SK-N-SH (cell line): ENCODE results near the gene TSHZ3. TPM values are rescaled to one million over a fixed set of nuclear protein-coding genes. Genes with fewer than 3 reads are reported as not detected.

Experiments used
- CTCF ChIA-PET: fragments of 300-600, 350-600 bp; formaldehyde crosslinking; extraction: SDS; loops from one replicate; lab custom pipeline; 2021; lab: Yijun Ruan, JAX
- POLR2A ChIA-PET: fragments of 350-600 bp; sonication (Branson Sonifier 250); formaldehyde crosslinking; extraction: SDS; loops from one replicate; lab custom pipeline; 2020; ENCODE audit warnings: antibody characterized with exemption, inconsistent platforms; lab: Yijun Ruan, JAX
- DNase-seq: peaks from one replicate; pipeline ENCODE4 v3.0.0; 2012
- H2AFZ ChIP-seq: fragments of 200-600 bp; sonication (generic); 2 replicates; pipeline ENCODE4 v1.8.1; 2016; ENCODE audit warnings: antibody characterized with exemption, mild to moderate bottlenecking, low read depth
- H3F3A ChIP-seq: fragments of 200-600 bp; sonication (generic); replicated peaks from 2 replicates; pipeline ENCODE3; 2016; ENCODE audit warnings: antibody characterized with exemption, mild to moderate bottlenecking; ENCODE audit not compliant: insufficient read depth
- H3K27ac ChIP-seq, 2 experiments: fragments of 200-500 bp in 1 of 2; fragments of 200-600 bp in 1 of 2; sonication (Bioruptor generic) in 1 of 2; sonication (generic), shearing (Covaris generic) in 1 of 2; 2 replicates each; pipeline versions ENCODE4 v1.5.1 to v1.6.1; 2014 to 2016; ENCODE audit warnings: low read depth in 2 of 2, inconsistent platforms in 1 of 2, low read length in 1 of 2, mild to moderate bottlenecking in 1 of 2, mixed read lengths in 1 of 2
- H3K27me3 ChIP-seq: fragments of 200-600 bp; sonication (generic), shearing (Covaris generic); 2 replicates; pipeline ENCODE4 v1.6.1; 2016; ENCODE audit warnings: mixed run types; ENCODE audit not compliant: insufficient read depth
- H3K36me3 ChIP-seq, 2 experiments: fragments of 200-500 bp in 1 of 2; fragments of 200-600 bp in 1 of 2; sonication (Bioruptor generic) in 1 of 2; sonication (generic) in 1 of 2; replicated peaks in 1 of 2; 2 replicates each; pipeline versions ENCODE3 to v1.5.1; 2014 to 2016; ENCODE audit warnings: low read length in 1 of 2, mild to moderate bottlenecking in 1 of 2; ENCODE audit not compliant: insufficient read depth in 2 of 2, control insufficient read depth in 1 of 2
- H3K4me1 ChIP-seq, 2 experiments: fragments of 200-500 bp in 1 of 2; fragments of 200-600 bp in 1 of 2; sonication (Bioruptor generic) in 1 of 2; sonication (generic), shearing (Covaris generic) in 1 of 2; 2 replicates each; pipeline versions ENCODE4 v1.5.1 to v1.6.1; 2014 to 2016; ENCODE audit warnings: low read depth in 1 of 2, low read length in 1 of 2, mixed run types in 1 of 2; ENCODE audit not compliant: insufficient read depth in 2 of 2, control insufficient read depth in 1 of 2
- H3K4me2 ChIP-seq: fragments of 200-600 bp; sonication (generic), shearing (Covaris generic); 2 replicates; pipeline ENCODE4 v1.6.1; 2017; ENCODE audit warnings: mixed run types
- H3K4me3 ChIP-seq, 2 experiments: fragments of 200-500 bp in 1 of 2; fragments of 200-600 bp in 1 of 2; sonication (Bioruptor generic) in 1 of 2; sonication (generic), shearing (Covaris generic) in 1 of 2; 2 replicates each; pipeline versions ENCODE4 v1.5.1 to v1.8.1; 2014 to 2016; ENCODE audit warnings: low read depth in 2 of 2, inconsistent platforms in 1 of 2, low read length in 1 of 2, mild to moderate bottlenecking in 1 of 2, mixed read lengths in 1 of 2, moderate library complexity in 1 of 2
- H3K79me2 ChIP-seq: fragments of 200-600 bp; sonication (generic); 2 replicates; pipeline ENCODE4 v1.8.1; 2017; ENCODE audit warnings: mild to moderate bottlenecking; ENCODE audit not compliant: insufficient read depth
- H3K9ac ChIP-seq: fragments of 200-600 bp; sonication (generic); 2 replicates; pipeline ENCODE4 v1.6.1; 2017; ENCODE audit warnings: mixed run types
- H3K9me2 ChIP-seq: fragments of 200-600 bp; sonication (generic); 2 replicates; pipeline ENCODE4 v1.6.1; 2017; ENCODE audit warnings: mixed run types
- H3K9me3 ChIP-seq: fragments of 200-600 bp; sonication (generic); 2 replicates; pipeline ENCODE4 v1.6.1; 2017; ENCODE audit warnings: mixed run types, mild to moderate bottlenecking, moderate library complexity
- H4K20me1 ChIP-seq: fragments of 200-600 bp; sonication (generic); 2 replicates; pipeline ENCODE4 v1.6.1; 2017; ENCODE audit warnings: mild to moderate bottlenecking, mixed run types; ENCODE audit not compliant: insufficient read depth
- CTCF ChIP-seq: fragments of 200-600 bp; sonication (generic); IDR thresholded peaks from 2 replicates; pipeline ENCODE4 v1.6.1; 2017; ENCODE audit warnings: antibody characterized with exemption, mild to moderate bottlenecking, moderate library complexity
- ELF1 ChIP-seq: IDR thresholded peaks from 2 replicates; pipeline ENCODE4 v1.4.0; 2012
- EP300 ChIP-seq, 2 experiments: IDR thresholded peaks; 2 replicates each; pipeline versions ENCODE4 v1.4.0 to v1.6.1; 2012; ENCODE audit warnings: borderline replicate concordance in 1 of 2, low read depth in 1 of 2, low read length in 1 of 2
- FOXJ3 ChIP-seq: sonication (generic); formaldehyde crosslinking; IDR thresholded peaks from 2 replicates; pipeline ENCODE4 v1.5.1; 2020; ENCODE audit warnings: mild to moderate bottlenecking, missing genetic modification reagents
- GABPA ChIP-seq: IDR thresholded peaks from 2 replicates; pipeline ENCODE4 v1.4.0; 2012; ENCODE audit warnings: low read depth, mild to moderate bottlenecking
- GATA2 ChIP-seq: sonication (generic); formaldehyde crosslinking; IDR thresholded peaks from 2 replicates; pipeline ENCODE4 v1.5.0; 2020; ENCODE audit warnings: mild to moderate bottlenecking, missing genetic modification reagents
- JUND ChIP-seq: IDR thresholded peaks from 2 replicates; pipeline ENCODE4 v1.4.0; 2012
- MAX ChIP-seq: IDR thresholded peaks from 2 replicates; pipeline ENCODE4 v1.4.0; 2012; ENCODE audit warnings: low read depth
- NFIC ChIP-seq: IDR thresholded peaks from 2 replicates; pipeline ENCODE4 v1.4.0; 2012; ENCODE audit warnings: borderline replicate concordance
- NRF1 ChIP-seq: IDR thresholded peaks from 2 replicates; pipeline ENCODE4 v1.6.1; 2012; ENCODE audit warnings: low read depth, mild to moderate bottlenecking, low read length
- POLR2AphosphoS5 ChIP-seq: IDR thresholded peaks from 2 replicates; pipeline ENCODE4 v1.6.1; 2012; ENCODE audit warnings: low read depth, low read length
- RCOR1 ChIP-seq: fragments of 150-350 bp; IDR thresholded peaks from 2 replicates; pipeline ENCODE4 v1.6.1; 2017; ENCODE audit warnings: antibody characterized with exemption, low read length
- RXRA ChIP-seq: IDR thresholded peaks from 2 replicates; pipeline ENCODE4 v1.4.0; 2012; ENCODE audit warnings: low read depth, mild to moderate bottlenecking, borderline replicate concordance
- SIN3A ChIP-seq: IDR thresholded peaks from 2 replicates; pipeline ENCODE4 v1.6.1; 2012; ENCODE audit warnings: low read depth, mild to moderate bottlenecking, low read length, moderate library complexity, borderline replicate concordance
- SMC3 ChIP-seq: IDR thresholded peaks from 2 replicates; pipeline ENCODE4 v1.6.1; 2012; ENCODE audit warnings: low read depth, low read length, improper control_type of control experiment
- TCF12 ChIP-seq: IDR thresholded peaks from 2 replicates; pipeline ENCODE4 v1.4.0; 2012
- TEAD4 ChIP-seq: IDR thresholded peaks from 2 replicates; pipeline ENCODE4 v1.4.0; 2012; ENCODE audit warnings: mild to moderate bottlenecking, borderline replicate concordance; ENCODE audit not compliant: insufficient read depth
- USF1 ChIP-seq: IDR thresholded peaks from 2 replicates; pipeline ENCODE4 v1.4.0; 2012; ENCODE audit warnings: low read depth, borderline replicate concordance
- USF2 ChIP-seq: fragments of 150-350 bp; IDR thresholded peaks from 2 replicates; pipeline ENCODE4 v1.6.1; 2017; ENCODE audit warnings: antibody characterized with exemption, low read length, low read depth, borderline replicate concordance
- ZBTB33 ChIP-seq: IDR thresholded peaks from 2 replicates; pipeline ENCODE4 v1.4.0; 2012; ENCODE audit warnings: low read depth, borderline replicate concordance
- WGBS: methylation state at CpG from one replicate; pipeline ENCODE4 v1.1.6; 2017; ENCODE audit warnings: low lambda C conversion rate; 5-methylcytosine and 5-hydroxymethylcytosine counted together
- polyA plus RNA-seq, 3 experiments: library from polyadenylated mRNA; depleted of rRNA; stranded (reverse); fragments of >200 nt; gene quantifications; 2 replicates each; pipeline ENCODE4 v1.2.3, GENCODE V29; 2012

TSHZ3 gene
- polyA plus RNA-seq, 1 of the 3 experiments (the other 2 are of a cell fraction), result 3.3 TPM

- peak overlapping the region in 1 of 2 experiments; percentile 38; a peak in 1 of 4 replicates for H3K27ac ChIP-seq
- DNase-seq, result no peak
- no peaks in the 10 kb centered on the region for H3K9me2 ChIP-seq
- ChIA-PET CTCF (no interaction called here), POLR2A (no interaction called here)
- H3K36me3 ChIP-seq, result no peaks in the 10 kb centered on the region
- no peaks in the 10 kb centered on the region for H3F3A ChIP-seq
- WGBS, result 67% methylated on average over 10 of the region's 10 CpGs
- H3K9ac ChIP-seq, result no peak overlapping the region
- H3K4me2 ChIP-seq, result no peak overlapping the region
- H3K27me3 ChIP-seq, result no peaks in the 10 kb centered on the region
- H3K9me3 ChIP-seq, result no peaks in the 10 kb centered on the region
- H3K79me2 ChIP-seq, result peaks cover 47% of the 10 kb centered on the region
- TF ChIP-seq SMC3 (no peak), GATA2 (CRISPR knock-in tag) (no peak), SIN3A (no peak), GABPA (no peak), RXRA (no peak), RCOR1 (no peak), POLR2AphosphoS5 (no peak), TCF12 (no peak), NRF1 (no peak), TEAD4 (no peak), ZBTB33 (no peak), JUND (no peak), NFIC (no peak)
- H3K4me3 ChIP-seq, result no peak overlapping the region
- 0 out of 2 replicates have a peak, but pooled peaks cover 13% of the 10 kb centered on the region for H4K20me1 ChIP-seq
- peaks cover 27 to 57% of the 10 kb centered on the region in 2 experiments; a peak in 3 of 4 replicates for H3K4me1 ChIP-seq
- H2AFZ ChIP-seq, result no peak overlapping the region
These were observed 36.5 kb downstream of the TSHZ3 start for GRCh38 chr19:31312677-31313244.

- no peaks in the 10 kb centered on the region for H3K27me3 ChIP-seq
- H3F3A ChIP-seq, result no peaks in the 10 kb centered on the region
- ChIA-PET POLR2A (no interaction called here), CTCF (no interaction called here)
- H3K4me1 ChIP-seq, result peaks cover 27 to 56% of the 10 kb centered on the region in 2 experiments; a peak in 3 of 4 replicates
- H3K9ac ChIP-seq, result no peak overlapping the region
- peaks cover 44% of the 10 kb centered on the region for H3K79me2 ChIP-seq
- no peaks in the 10 kb centered on the region for H3K9me3 ChIP-seq
- no peaks in the 10 kb centered on the region for H3K9me2 ChIP-seq
- no peaks in the 10 kb centered on the region for H3K36me3 ChIP-seq
- DNase-seq, result no peak
- WGBS, result 64% methylated on average over 7 of the region's 7 CpGs
- H3K4me3 ChIP-seq, result no peak overlapping the region
- H2AFZ ChIP-seq, result no peak overlapping the region
- peak overlapping the region in 1 of 2 experiments; percentile 38; a peak in 1 of 4 replicates for H3K27ac ChIP-seq
- H4K20me1 ChIP-seq, result 0 out of 2 replicates have a peak, but pooled peaks cover 10% of the 10 kb centered on the region
- H3K4me2 ChIP-seq, result no peak overlapping the region
- TF ChIP-seq RCOR1 (no peak), USF2 (no peak), TCF12 (no peak), ELF1 (no peak), MAX (no peak), NFIC (no peak), EP300 (IDR thresholded peaks at IDR 0.05; ENCODE audit: borderline replicate concordance in 1 of 2, low read depth in 1 of 2, low read length in 1 of 2) (no peak), JUND (no peak), NRF1 (no peak), CTCF (no peak), FOXJ3 (CRISPR knock-in tag) (no peak), GABPA (no peak), USF1 (no peak)
These were observed 37.1 kb downstream of the TSHZ3 start for GRCh38 chr19:31312009-31312676.
